Dendritic cell treated with granulocyte-macrophage colony-stimulating factor and Interleukin-4, amounts not matched to agents 40 ng/mL and 50 ng/mL, for 4 days (primary cell): ENCODE measurements around the gene GRIK4.
"Not testable (repeated sequence)": the region's sequence is repeated elsewhere in the genome, so short reads cannot be mapped to it uniquely, and the experiment has no call there.

Experiments
- H3K27ac Mint-ChIP-seq: one replicate; pipeline ENCODE4 v1.8.0; 2022; ENCODE audit warnings: mild to moderate bottlenecking, mixed read lengths
- H3K27me3 Mint-ChIP-seq: one replicate; pipeline ENCODE4 v1.8.0; 2022; ENCODE audit warnings: mild to moderate bottlenecking, mixed read lengths
- H3K36me3 Mint-ChIP-seq: one replicate; pipeline ENCODE4 v1.8.0; 2022; ENCODE audit warnings: low read depth, mixed read lengths
- H3K4me1 Mint-ChIP-seq: one replicate; pipeline ENCODE4 v1.8.0; 2022; ENCODE audit warnings: low read depth, mixed read lengths
- H3K4me3 Mint-ChIP-seq: one replicate; pipeline ENCODE4 v1.8.0; 2022; ENCODE audit warnings: mild to moderate bottlenecking, moderate library complexity, mixed read lengths
- H3K9me3 Mint-ChIP-seq: one replicate; pipeline ENCODE4 v1.8.0; 2022; ENCODE audit warnings: mixed read lengths
- intact Hi-C: fragments of 100-400 bp; cut with micrococcal nuclease; formaldehyde crosslinking; loops from one replicate; pipeline ENCODE4 v1.15.0; 2022

GRIK4 gene

GRCh38 chr11:121023848-121024751 lies 512.6 kb downstream of the GRIK4 start, which contains the start of gene TBCEL:
Gene TBCEL, plus strand, starts transcription at chr11:121024102. Its CDS starts 21,589 bp downstream, at chr11:121045691.
- intact Hi-C loops: no loop called here
- Mint-ChIP-seq H3K4me3 (peak within 1 kb of the TSS; percentile 75), H3K4me1 (peaks cover 24% of the 10 kb centered on the region), H3K36me3 (peaks cover 9% of the 10 kb centered on the region), H3K27me3 (peaks cover 13% of the 10 kb centered on the region), H3K9me3 (no peaks in the 10 kb centered on the region), H3K27ac (peak within 1 kb of the TSS; percentile 83)

GRCh38 chr11:121024989-121025388 lies 513.4 kb downstream of the GRIK4 start:
- intact Hi-C loops: no loop called here
- H3K27ac Mint-ChIP-seq: peak overlapping the region; percentile 83
- peaks cover 12% of the 10 kb centered on the region for H3K36me3 Mint-ChIP-seq

GRCh38 chr11:121029153-121029552 lies 517.6 kb downstream of the GRIK4 start:
- H3K9me3 Mint-ChIP-seq: no peaks in the 10 kb centered on the region
- H3K4me3 Mint-ChIP-seq: no peak overlapping the region
- H3K36me3 Mint-ChIP-seq: peaks cover 12% of the 10 kb centered on the region
- intact Hi-C loops: no loop called here
- peaks cover 25% of the 10 kb centered on the region for H3K4me1 Mint-ChIP-seq
- no peak overlapping the region for H3K27ac Mint-ChIP-seq
- H3K27me3 Mint-ChIP-seq: no peaks in the 10 kb centered on the region

More at GRCh38 chr11:121024989-121025388, 513.4 kb downstream of the GRIK4 start:
- H3K9me3 Mint-ChIP-seq: no peaks in the 10 kb centered on the region
- peaks cover 27% of the 10 kb centered on the region for H3K4me1 Mint-ChIP-seq
- peak overlapping the region; percentile 75 for H3K4me3 Mint-ChIP-seq
- H3K27me3 Mint-ChIP-seq: peaks cover 10% of the 10 kb centered on the region

- Mint-ChIP-seq H3K27me3 (no peaks in the 10 kb centered on the region), H3K27ac (no peak overlapping the region), H3K9me3 (no peaks in the 10 kb centered on the region), H3K4me3 (no peak overlapping the region), H3K4me1 (peaks cover 17% of the 10 kb centered on the region), H3K36me3 (peaks cover 8% of the 10 kb centered on the region)
- intact Hi-C loops: no loop called here
Observed at GRCh38 chr11:121029813-121030445, 518.4 kb downstream of the GRIK4 start.

- Mint-ChIP-seq H3K36me3 (peaks cover 8% of the 10 kb centered on the region), H3K4me3 (no peak overlapping the region), H3K27ac (no peak overlapping the region), H3K4me1 (peaks cover 8% of the 10 kb centered on the region), H3K27me3 (no peaks in the 10 kb centered on the region), H3K9me3 (no peaks in the 10 kb centered on the region)
- intact Hi-C loops: no loop called here
Observed at GRCh38 chr11:121031167-121031566, 519.6 kb downstream of the GRIK4 start.

- H3K4me3 Mint-ChIP-seq, H3K27me3 Mint-ChIP-seq, H3K27ac Mint-ChIP-seq, intact Hi-C loops, H3K4me1 Mint-ChIP-seq, H3K36me3 Mint-ChIP-seq, H3K9me3 Mint-ChIP-seq: not testable (repeated sequence)
Observed at GRCh38 chr11:121031648-121032047, 520.1 kb downstream of the GRIK4 start.

- Mint-ChIP-seq H3K27me3 (no peaks in the 10 kb centered on the region), H3K9me3 (no peaks in the 10 kb centered on the region), H3K36me3 (peaks cover 8% of the 10 kb centered on the region), H3K4me3 (no peak overlapping the region), H3K4me1 (peaks cover 8% of the 10 kb centered on the region), H3K27ac (no peak overlapping the region)
- intact Hi-C loops: no loop called here
Observed at GRCh38 chr11:121032546-121032945, 521.0 kb downstream of the GRIK4 start.

GRCh38 chr11:121033635-121034034 lies 522.1 kb downstream of the GRIK4 start:
- peaks cover 8% of the 10 kb centered on the region for H3K36me3 Mint-ChIP-seq
- H3K4me3 Mint-ChIP-seq: no peak overlapping the region
- H3K4me1 Mint-ChIP-seq: peaks cover 8% of the 10 kb centered on the region
- no peaks in the 10 kb centered on the region for H3K9me3 Mint-ChIP-seq
- H3K27ac Mint-ChIP-seq: no peak overlapping the region
- no peaks in the 10 kb centered on the region for H3K27me3 Mint-ChIP-seq
- intact Hi-C loops: no loop called here

- Mint-ChIP-seq H3K4me3 (no peak overlapping the region), H3K27me3 (no peaks in the 10 kb centered on the region), H3K9me3 (no peaks in the 10 kb centered on the region), H3K36me3 (peaks cover 2% of the 10 kb centered on the region), H3K27ac (no peak overlapping the region), H3K4me1 (peaks cover 2% of the 10 kb centered on the region)
- intact Hi-C loops: no loop called here
Observed at GRCh38 chr11:121035169-121035755, 523.7 kb downstream of the GRIK4 start.

- intact Hi-C loops: no loop called here
- no peaks in the 10 kb centered on the region for H3K27me3 Mint-ChIP-seq
- H3K4me3 Mint-ChIP-seq: no peak overlapping the region
- no peaks in the 10 kb centered on the region for H3K36me3 Mint-ChIP-seq
- H3K9me3 Mint-ChIP-seq: no peaks in the 10 kb centered on the region
- no peaks in the 10 kb centered on the region for H3K4me1 Mint-ChIP-seq
- no peak overlapping the region for H3K27ac Mint-ChIP-seq
Observed at GRCh38 chr11:121035780-121036179, 524.2 kb downstream of the GRIK4 start.

- Mint-ChIP-seq H3K4me3 (no peak overlapping the region), H3K27me3 (no peaks in the 10 kb centered on the region), H3K4me1 (no peaks in the 10 kb centered on the region), H3K9me3 (no peaks in the 10 kb centered on the region), H3K27ac (no peak overlapping the region), H3K36me3 (no peaks in the 10 kb centered on the region)
- intact Hi-C loops: no loop called here
Observed at GRCh38 chr11:121037016-121037415, 525.5 kb downstream of the GRIK4 start.
